ENCODE data around the gene CCR2.

Gene CCR2

DNA sequence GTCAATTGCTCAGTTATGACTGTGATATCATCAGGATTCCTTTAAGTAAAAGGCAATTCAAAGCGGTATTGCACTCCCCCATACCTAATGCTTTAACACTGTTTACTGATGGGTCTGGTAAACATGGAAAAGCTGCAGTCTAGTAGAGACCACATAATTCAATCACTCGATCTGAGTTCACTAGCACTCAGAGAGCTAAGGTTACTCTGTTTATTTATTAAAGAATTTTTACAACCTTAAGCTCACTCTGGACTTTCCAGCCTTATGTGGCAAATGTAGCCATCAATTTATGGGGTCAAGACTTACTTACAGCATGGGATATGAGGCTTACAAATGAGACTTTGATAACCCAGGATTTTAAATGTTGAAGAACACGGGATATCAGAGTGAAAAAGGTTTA, 18.4 kb upstream of the CCR2 start:
- DNase-seq (ENCODE audit: extremely low read depth, insufficient read length): no peak
- TF ChIP-seq, protein P1, sequence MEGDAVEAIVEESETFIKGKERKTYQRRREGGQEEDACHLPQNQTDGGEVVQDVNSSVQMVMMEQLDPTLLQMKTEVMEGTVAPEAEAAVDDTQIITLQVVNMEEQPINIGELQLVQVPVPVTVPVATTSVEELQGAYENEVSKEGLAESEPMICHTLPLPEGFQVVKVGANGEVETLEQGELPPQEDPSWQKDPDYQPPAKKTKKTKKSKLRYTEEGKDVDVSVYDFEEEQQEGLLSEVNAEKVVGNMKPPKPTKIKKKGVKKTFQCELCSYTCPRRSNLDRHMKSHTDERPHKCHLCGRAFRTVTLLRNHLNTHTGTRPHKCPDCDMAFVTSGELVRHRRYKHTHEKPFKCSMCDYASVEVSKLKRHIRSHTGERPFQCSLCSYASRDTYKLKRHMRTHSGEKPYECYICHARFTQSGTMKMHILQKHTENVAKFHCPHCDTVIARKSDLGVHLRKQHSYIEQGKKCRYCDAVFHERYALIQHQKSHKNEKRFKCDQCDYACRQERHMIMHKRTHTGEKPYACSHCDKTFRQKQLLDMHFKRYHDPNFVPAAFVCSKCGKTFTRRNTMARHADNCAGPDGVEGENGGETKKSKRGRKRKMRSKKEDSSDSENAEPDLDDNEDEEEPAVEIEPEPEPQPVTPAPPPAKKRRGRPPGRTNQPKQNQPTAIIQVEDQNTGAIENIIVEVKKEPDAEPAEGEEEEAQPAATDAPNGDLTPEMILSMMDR (IDR thresholded peaks at IDR 0.05; ENCODE audit: insufficient read depth, low read length, poor library complexity, severe bottlenecking): no peak
- Histone ChIP-seq H3K27me3 (replicated peaks; ENCODE audit: control insufficient read depth, insufficient read depth, low read length) (no peaks in the 10 kb centered on the region), H3K4me3 (replicated peaks; ENCODE audit: low read depth, low read length) (no peak overlapping the region), H3K36me3 (ENCODE audit: control insufficient read depth, insufficient read depth, low read length) (no peaks in the 10 kb centered on the region)

DNA sequence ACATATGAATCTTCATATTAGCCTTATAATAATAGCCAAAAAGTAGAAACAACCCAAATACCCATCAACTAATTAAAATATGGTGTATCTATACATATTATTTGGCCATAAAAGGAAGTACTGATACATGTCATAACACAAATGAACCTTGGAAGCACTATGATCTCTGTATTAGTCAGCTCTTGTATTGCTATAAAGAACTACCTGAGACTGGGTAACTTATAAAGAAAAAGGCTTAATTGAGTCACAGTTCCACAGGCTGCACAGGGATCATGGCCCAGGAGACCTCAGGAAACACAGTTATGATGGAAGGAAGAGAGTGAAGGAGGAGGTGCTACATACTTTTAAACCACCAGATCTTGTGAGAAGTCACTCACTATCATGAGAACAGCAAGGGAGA, 16.0 kb upstream of the CCR2 start:
- Histone ChIP-seq H3K36me3 (ENCODE audit: control insufficient read depth, insufficient read depth, low read length) (no peaks in the 10 kb centered on the region), H3K4me3 (replicated peaks; ENCODE audit: low read depth, low read length) (no peak overlapping the region), H3K27me3 (replicated peaks; ENCODE audit: control insufficient read depth, insufficient read depth, low read length) (no peaks in the 10 kb centered on the region)
- TF ChIP-seq, protein P1 (IDR thresholded peaks at IDR 0.05; ENCODE audit: insufficient read depth, low read length, poor library complexity, severe bottlenecking): no peak
- no peak for DNase-seq (ENCODE audit: extremely low read depth, insufficient read length)

DNA sequence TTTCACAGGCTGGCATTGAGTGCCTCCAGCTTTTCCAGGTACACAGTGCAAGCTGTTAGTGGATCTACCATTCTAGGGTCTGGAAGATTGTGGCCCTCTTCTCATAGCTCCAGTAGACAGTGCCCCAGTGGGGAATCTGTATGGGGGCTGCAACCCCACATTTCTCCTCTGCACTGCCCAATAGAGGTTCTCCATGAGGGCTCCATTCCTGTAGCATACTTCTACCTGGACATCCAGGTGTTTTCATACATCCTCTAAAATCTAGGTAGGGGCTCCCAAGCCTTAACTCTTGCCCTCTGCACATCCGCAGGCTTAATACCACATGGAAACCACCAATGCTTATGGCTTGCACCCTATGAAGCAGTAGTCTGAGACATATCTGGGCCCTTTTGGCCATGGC, 15.1 kb upstream of the CCR2 start:
- no peak overlapping the region for H3K4me3 ChIP-seq (replicated peaks; ENCODE audit: low read depth, low read length)
- TF ChIP-seq, protein P1 (IDR thresholded peaks at IDR 0.05; ENCODE audit: insufficient read depth, low read length, poor library complexity, severe bottlenecking): no peak
- H3K27me3 ChIP-seq (replicated peaks; ENCODE audit: control insufficient read depth, insufficient read depth, low read length): no peaks in the 10 kb centered on the region
- H3K36me3 ChIP-seq (ENCODE audit: control insufficient read depth, insufficient read depth, low read length): no peaks in the 10 kb centered on the region
- DNase-seq (ENCODE audit: extremely low read depth, insufficient read length): no peak

DNA sequence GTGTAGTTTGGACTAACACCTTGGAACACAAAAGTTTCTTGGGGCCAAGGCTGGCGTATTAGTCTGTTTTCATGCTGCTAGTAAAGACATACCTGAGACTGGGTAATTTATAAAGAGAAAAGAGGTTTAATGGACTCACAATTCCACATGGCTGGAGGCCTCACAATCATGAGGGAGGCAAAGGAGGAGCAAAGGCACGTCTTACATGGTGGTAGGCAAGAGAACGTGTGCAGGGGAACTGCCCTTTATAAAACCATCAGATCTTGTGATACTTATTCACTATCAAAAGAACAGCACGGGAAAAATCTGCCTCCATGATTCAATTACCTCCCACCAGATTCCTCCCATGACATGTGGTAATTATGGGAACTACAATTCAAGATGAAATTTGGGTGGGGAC, 9.4 kb upstream of the CCR2 start:
- TF ChIP-seq, protein P1 (IDR thresholded peaks at IDR 0.05; ENCODE audit: insufficient read depth, low read length, poor library complexity, severe bottlenecking): no peak

DNA sequence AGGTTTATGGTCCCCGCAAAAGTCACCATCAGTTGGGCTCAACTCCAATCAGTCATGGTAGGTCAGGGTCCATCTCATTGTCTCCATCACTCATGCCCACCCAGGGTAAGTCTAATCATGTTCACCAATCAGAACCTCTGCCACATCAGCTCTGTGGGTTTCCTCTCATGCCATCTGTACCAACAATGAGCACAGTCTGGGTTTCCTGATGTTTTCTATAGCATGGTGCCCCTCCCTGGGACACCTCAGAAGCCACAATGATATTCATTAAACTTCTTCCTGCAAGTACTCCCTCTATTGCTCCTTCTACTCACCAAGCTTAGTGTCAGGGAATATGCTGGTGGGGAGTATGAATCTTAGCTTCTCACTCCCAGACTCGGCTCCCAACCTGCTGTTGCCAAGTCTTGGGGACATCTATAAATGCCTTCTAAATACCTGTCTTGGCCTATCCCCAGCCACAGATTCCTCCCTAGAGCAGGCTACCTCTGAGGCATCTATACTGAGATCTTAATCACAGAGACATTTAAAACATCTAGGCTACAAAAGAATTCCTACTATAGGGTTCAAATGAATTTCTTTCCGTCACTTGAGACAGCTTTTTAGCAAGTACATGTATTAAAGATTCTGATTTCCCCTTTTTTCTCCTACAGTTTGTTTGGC, 5.0 kb upstream of the CCR2 start:
- TF ChIP-seq, protein P1 (IDR thresholded peaks at IDR 0.05; ENCODE audit: insufficient read depth, low read length, poor library complexity, severe bottlenecking): no peak
- Histone ChIP-seq H3K27me3 (replicated peaks; ENCODE audit: control insufficient read depth, insufficient read depth, low read length) (no peaks in the 10 kb centered on the region), H3K4me3 (replicated peaks; ENCODE audit: low read depth, low read length) (no peak overlapping the region), H3K36me3 (ENCODE audit: control insufficient read depth, insufficient read depth, low read length) (no peaks in the 10 kb centered on the region)
- no peak for DNase-seq (ENCODE audit: extremely low read depth, insufficient read length)

More for the DNA sequence above, 9.4 kb upstream of the CCR2 start:
- Histone ChIP-seq H3K4me3 (replicated peaks; ENCODE audit: low read depth, low read length) (no peak overlapping the region), H3K27me3 (replicated peaks; ENCODE audit: control insufficient read depth, insufficient read depth, low read length) (no peaks in the 10 kb centered on the region), H3K36me3 (ENCODE audit: control insufficient read depth, insufficient read depth, low read length) (no peaks in the 10 kb centered on the region)
- DNase-seq (ENCODE audit: extremely low read depth, insufficient read length): no peak
